A204.1 (cell line): ENCODE measurements around the gene SYTL1.

Source experiments
- FAIRE-seq: peaks from 2 replicates; lab custom pipeline; 2012; peaks lifted over from hg19 to GRCh38; lab: Jason Lieb, UNC

Gene SYTL1

DNA sequence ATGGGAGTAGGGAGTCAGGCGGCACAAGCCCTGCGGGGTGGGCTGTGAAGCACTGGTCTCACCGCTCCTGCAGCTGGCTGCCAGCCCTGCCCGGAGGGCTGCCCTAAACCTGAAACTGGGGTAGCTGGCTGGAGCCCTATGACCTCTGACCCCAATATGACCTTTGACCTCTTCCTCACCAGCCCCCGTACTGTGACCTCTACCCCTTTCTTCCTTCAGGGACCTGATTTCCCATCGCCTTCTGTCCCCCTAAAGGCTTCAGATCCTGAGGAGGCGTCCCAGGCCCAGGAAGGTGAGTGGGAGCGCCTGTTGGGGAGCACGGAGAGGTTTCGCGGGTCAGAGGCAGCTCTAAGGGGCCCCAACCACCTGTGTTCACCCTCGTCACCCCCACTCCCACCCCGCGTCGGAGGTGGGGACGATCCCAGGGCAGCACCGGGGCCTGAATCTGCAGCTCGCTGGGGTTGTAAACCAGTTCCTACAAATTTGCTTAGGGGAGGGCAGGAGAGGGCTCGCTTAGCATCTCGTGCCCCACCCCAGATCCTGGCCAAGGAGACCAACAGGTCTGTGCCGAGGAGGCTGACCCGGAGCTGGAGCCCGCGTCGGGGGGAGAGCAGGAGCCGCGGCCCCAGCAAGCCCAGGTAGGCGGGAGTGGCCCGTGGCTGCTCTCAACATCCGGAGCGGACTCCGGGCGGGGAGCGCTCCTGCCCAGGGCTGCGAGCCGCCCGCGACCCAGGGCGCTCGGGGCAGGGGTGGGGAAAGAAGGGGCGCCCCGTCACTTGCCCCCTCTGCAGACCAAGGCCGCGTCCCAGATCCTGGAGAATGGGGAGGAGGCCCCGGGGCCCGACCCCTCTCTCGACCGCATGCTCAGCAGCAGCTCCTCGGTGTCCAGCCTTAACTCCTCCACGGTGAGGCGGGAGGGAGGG lies 7.3 kb downstream of the SYTL1 start:
- FAIRE-seq: no peak

GRCh38 chr1:27349784-27350662 lies 8.2 kb downstream of the SYTL1 start:
- no peak for FAIRE-seq

GRCh38 chr1:27350663-27351540 lies 9.1 kb downstream of the SYTL1 start:
- FAIRE-seq: no peak

DNA sequence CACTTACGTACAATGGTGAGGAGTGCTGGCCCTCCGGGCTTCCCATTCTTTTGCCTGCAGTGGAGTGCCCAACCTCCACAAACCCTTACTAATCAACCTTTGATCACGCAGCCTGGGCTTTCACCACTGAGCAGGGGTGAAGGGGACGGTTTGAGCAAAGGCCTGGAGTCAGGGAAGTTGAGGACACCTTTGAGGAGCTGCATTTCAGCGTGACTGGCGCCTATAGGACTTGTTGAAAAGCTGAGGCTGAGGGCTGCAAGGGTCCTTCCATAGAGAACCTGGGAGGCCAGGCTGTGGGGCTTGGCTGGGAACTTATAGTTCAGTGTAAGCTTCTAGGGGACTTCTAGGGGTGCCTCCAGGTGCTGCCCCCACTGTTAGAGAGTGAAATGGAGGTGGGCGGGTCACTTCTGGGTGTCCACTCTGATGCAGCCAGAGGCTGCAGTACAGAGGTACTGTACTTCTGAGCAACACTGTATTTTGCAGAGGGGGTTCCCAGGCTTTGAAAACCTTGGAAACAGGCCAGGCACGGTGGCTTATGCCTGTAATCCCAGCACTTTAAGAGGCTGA lies 9.8 kb downstream of the SYTL1 start:
- FAIRE-seq: no peak

GRCh38 chr1:27353166-27353565 lies 11.3 kb downstream of the SYTL1 start:
- no peak for FAIRE-seq

GRCh38 chr1:27353629-27354028 lies 11.8 kb downstream of the SYTL1 start:
- no peak for FAIRE-seq

DNA sequence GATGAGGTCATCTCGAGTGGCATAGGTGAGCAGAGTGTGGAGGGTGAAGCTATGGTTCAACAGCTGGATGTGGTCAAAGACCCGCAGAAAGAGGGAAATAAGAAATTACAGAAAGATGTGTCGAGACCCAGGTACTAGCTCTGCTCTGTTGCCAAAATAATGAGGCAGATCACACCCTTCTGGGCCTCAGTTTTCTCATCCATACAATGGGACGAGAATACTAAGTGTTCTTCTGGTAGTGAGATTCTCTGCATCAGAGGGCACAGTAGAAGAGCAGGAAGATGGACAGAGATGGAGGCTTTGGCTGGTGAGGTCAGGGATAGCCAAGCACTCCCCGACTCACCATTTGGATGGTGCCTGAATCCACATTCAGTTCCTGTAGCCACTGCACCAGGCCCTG lies 13.9 kb downstream of the SYTL1 start:
- FAIRE-seq: no peak

- no peak for FAIRE-seq
Observed at GRCh38 chr1:27356277-27356618, 14.4 kb downstream of the SYTL1 start.

DNA sequence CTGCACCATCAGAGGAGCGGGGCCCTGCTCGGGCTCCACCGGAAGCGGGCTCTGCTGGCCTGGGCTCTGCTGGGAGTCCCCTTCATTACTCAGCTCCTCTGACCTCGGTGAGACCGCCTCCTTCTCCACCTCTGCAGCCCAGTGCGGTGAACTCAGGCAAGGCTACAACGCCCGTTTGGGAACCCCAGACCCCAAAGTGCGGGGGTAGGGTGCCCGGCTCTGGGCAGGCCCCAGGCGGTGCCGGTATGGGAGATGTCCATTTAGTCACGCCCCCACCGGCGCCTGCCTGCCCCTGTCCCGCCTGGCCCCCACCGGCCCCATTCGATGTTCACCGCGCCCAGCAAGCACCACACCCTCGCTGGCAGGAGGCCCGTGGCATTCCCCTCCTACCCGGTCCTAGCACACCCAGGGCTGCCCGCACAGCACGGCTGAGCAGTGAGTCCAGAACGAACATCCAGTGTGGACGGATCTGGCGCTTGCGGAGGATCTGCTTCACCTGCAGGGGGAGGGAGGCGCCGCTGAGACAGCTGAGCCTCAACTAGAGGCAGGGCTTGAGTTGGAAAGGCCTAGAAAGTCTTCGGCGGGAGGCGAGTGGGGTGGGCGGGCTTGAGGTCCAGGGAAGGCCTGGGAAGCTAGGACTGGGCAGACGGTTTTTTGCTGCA lies 14.9 kb downstream of the SYTL1 start:
- FAIRE-seq: no peak

DNA sequence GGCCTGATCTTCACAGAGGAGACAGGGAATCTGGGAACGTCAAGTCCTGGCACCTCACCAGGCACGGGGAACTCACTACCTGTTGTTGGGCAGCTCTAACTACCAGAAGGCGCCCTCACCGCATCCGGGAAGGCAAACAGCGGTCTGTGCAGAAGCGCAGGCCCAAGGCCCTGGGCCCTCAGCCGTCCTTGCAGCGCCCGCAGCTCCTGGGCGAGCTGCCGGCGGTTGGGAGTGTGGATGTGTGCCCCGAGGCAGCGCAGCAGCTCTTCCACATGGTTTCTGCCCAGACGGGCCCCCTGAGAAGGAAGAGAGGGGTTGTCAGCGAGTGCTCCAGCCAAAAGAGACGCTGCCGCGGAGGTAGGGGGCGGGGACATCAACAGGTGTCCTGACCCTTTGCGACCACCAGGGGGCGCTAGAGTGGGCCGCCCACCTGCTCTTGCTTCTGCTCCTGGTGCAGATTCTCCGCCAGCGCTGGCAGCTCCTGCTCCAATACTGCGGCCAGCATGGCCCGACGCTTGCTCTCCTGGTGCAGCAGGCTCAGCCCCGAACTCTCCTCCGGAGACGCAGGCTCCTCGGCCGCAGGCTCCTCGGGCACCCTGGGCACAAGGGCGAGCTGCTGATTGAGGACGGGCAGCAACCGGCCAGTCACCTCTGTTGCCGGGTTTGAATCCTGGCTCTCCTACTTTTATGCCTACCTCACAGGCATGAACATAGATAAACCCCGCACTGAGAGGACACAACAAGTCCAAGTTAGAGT lies 15.6 kb downstream of the SYTL1 start:
- FAIRE-seq: no peak

DNA sequence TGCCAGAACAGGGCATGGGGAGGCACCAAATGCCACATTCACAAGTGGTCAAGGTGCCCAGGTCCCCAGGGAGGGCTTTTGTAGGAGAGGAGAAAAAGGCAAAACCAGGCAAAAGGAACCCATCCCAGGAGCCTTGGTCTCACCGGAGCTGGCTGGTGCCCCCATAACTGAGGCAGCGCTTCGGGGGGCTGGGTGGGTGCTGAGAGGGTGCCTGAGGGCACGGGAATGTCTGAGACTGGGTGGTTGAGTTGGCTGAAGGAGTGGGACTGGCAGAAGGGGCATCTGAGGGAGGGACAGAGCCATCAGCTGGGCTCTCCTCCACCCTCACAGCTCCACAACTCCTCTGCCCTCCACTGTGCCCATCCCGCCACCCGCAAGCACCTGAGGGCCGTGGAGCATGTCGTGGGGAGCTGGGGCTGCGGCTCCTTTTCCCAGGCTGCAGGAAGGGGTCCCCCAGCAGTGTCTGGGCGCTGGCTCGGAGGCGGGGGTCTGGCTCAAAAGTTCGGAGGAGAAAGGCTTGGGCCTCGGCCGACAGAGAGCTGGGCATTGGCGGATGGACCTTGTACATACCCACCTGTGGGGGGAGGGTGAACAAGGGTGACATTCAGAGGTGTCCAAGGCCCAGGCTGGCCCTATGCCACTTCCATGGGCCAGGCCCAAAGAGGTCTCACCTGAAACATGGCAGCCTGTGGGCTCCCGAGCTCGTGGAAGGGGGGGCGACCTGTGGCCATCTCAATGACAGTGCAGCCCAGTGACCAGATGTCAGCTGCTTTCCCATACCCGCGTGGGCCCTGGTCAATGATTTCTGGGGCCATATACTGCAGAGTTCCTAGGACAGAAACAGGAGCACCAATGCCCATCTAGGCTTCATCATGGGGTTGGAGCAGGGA lies 16.5 kb downstream of the SYTL1 start:
- FAIRE-seq: no peak

DNA sequence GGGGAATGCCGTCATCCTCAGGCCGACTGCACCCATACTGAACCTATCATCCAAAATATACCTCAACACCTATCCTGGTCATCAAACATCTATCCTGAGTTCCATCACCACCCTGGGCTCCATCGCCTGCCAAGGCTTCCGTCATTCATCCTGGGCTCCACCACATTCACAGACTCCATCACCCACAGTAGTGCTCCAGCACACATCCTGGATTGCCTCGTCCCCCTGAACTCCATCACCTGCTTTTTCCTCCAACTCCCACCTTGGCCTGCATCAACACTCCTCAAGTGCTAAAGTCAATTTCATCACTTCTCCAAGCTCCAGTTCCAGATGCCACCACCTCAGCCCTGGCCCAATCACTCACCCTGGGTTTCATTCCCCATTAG lies 17.1 kb downstream of the SYTL1 start:
- no peak for FAIRE-seq

- no peak for FAIRE-seq
Observed at GRCh38 chr1:27359822-27360158, 18.0 kb downstream of the SYTL1 start.

DNA sequence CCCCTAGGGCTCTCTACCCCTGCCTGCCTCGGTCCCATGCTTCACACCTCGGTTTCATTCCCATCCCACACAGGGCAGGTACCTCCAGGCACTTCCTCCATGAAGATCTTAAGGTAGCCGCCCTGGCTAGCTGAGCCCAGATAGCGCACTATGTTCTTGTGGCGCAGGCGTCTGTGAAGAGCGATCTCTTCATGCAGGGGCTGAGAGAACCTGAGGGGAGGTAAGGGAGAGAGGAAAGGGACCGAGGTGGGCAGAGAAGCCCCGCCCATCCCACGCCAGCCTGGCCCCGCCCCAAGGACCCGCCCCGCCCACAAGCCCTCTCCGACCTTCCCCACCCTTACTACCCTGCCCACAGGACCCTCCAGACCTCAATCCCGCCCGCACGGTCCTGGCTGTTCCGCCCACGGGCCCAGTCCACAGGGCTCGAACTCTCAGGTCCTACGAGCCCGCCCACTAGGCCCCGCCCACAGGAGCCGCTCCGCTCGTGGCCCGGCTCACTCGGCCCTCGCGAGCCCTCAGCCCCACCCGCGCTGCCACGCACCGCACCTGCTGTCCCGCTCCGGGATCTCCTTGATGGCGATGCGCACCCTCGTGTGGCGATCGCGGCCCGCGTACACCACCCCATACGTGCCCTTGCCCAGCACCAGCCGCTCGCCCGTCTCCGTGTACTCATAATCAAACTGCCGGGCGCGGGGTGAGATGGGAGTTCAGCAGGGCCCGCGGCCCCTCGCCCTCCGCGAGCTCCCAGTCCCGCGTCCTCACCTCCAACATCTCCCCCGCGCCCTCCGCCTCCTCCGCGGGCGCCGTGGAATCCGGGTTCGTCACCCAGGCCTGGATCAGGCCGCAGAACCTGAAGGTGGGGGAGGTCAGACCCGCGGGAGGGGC lies 18.6 kb downstream of the SYTL1 start:
- no peak for FAIRE-seq

DNA sequence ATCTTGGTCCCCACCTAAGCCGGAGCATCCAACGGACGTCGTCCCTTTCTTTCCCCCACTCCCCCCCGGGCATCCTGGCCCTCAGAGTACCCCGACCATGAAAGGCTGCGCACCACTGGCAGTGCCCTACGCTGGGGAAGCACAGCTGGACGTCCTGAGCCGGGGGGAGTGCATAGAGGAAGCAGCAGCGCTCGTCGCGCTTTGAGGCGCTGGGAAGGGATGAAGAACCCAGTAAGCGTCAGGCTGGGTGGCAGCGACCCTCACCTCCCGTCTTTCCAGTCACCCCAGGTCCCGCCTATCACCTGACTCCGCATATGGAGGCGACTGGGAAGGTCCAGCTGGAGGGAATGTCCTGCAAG lies 19.2 kb downstream of the SYTL1 start:
- no peak for FAIRE-seq

- no peak for FAIRE-seq
Observed at GRCh38 chr1:27361553-27361952, 19.7 kb downstream of the SYTL1 start.

- FAIRE-seq: no peak
Observed at GRCh38 chr1:27363766-27364695, 22.2 kb downstream of the SYTL1 start.
